Thyroid gland (tissue), 4 donors: ENCODE data around the gene RPGR. TPM values are rescaled to one million over a fixed set of nuclear protein-coding genes. Genes with fewer than 3 reads are reported as not detected.

ENCODE experiments used
- DNase-seq, 2 donors: peaks; one replicate each; pipeline ENCODE4 v3.0.0-alpha.2; 2019
- H3K27ac ChIP-seq, 3 donors: fragments of 200-600 bp; sonication (generic); 1 replicate in 2 of 3; 2 replicates in 1 of 3; pipeline ENCODE4 v1.5.1; 2016 to 2019; ENCODE audit warnings: mild to moderate bottlenecking in 1 of 3, moderate library complexity in 1 of 3
- H3K27me3 ChIP-seq: fragments of 200-600 bp; sonication (generic); one replicate; pipeline ENCODE4 v1.5.1; 2019
- H3K36me3 ChIP-seq, 2 donors: fragments of 200-600 bp; sonication (generic); one replicate each; pipeline ENCODE4 v1.5.1; 2016 to 2019
- H3K4me1 ChIP-seq, 2 donors: fragments of 200-600 bp; sonication (generic); one replicate each; pipeline ENCODE4 v1.5.1; 2017 to 2019
- H3K4me3 ChIP-seq, 3 donors: fragments of 200-600 bp; sonication (generic); replicated peaks in 1 of 3; 1 replicate in 2 of 3; 2 replicates in 1 of 3; pipeline ENCODE4 v1.5.1; 2016; ENCODE audit warnings: mild to moderate bottlenecking in 1 of 3
- H3K9me3 ChIP-seq: fragments of 200-600 bp; sonication (generic); one replicate; pipeline ENCODE4 v1.5.1; 2017
- POLR2A ChIP-seq, 2 donors: fragments of 450-650 bp; IDR thresholded peaks; one replicate each; pipeline ENCODE4 v1.6.1; 2017; ENCODE audit warnings: antibody characterized with exemption in 2 of 2, mild to moderate bottlenecking in 2 of 2, moderate library complexity in 1 of 2
- WGBS, 2 donors: methylation state at CpG; one replicate each; pipeline ENCODE4 v1.1.5; 2017; 5-methylcytosine and 5-hydroxymethylcytosine counted together
- intact Hi-C: fragments of 100-400 bp; cut with DNase I; formaldehyde crosslinking; loops from one replicate; pipeline ENCODE4 v1.15.1; 2023
- total RNA-seq, 4 donors: library from RNA; depleted of rRNA; stranded (reverse); fragments of >200 nt; gene quantifications; one replicate each; pipeline ENCODE4 v1.2.3, GENCODE V29; 2016
- TF ChIP-seq, protein P1 (sequence below), 6 experiments: fragments of 200-600 bp in 3 of 6; fragments of 450-650 bp in 3 of 6; sonication (generic) in 3 of 6; IDR thresholded peaks; one replicate each; pipeline ENCODE4 v1.5.1; 2016 to 2019; ENCODE audit warnings: antibody characterized with exemption in 6 of 6, mild to moderate bottlenecking in 2 of 6, inconsistent platforms in 1 of 6, moderate library complexity in 1 of 6

Gene RPGR, protein sequence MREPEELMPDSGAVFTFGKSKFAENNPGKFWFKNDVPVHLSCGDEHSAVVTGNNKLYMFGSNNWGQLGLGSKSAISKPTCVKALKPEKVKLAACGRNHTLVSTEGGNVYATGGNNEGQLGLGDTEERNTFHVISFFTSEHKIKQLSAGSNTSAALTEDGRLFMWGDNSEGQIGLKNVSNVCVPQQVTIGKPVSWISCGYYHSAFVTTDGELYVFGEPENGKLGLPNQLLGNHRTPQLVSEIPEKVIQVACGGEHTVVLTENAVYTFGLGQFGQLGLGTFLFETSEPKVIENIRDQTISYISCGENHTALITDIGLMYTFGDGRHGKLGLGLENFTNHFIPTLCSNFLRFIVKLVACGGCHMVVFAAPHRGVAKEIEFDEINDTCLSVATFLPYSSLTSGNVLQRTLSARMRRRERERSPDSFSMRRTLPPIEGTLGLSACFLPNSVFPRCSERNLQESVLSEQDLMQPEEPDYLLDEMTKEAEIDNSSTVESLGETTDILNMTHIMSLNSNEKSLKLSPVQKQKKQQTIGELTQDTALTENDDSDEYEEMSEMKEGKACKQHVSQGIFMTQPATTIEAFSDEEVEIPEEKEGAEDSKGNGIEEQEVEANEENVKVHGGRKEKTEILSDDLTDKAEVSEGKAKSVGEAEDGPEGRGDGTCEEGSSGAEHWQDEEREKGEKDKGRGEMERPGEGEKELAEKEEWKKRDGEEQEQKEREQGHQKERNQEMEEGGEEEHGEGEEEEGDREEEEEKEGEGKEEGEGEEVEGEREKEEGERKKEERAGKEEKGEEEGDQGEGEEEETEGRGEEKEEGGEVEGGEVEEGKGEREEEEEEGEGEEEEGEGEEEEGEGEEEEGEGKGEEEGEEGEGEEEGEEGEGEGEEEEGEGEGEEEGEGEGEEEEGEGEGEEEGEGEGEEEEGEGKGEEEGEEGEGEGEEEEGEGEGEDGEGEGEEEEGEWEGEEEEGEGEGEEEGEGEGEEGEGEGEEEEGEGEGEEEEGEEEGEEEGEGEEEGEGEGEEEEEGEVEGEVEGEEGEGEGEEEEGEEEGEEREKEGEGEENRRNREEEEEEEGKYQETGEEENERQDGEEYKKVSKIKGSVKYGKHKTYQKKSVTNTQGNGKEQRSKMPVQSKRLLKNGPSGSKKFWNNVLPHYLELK
- 10 to 100 TPM; 22.6 to 51.2 (median 35.4) TPM for total RNA-seq

DNA sequence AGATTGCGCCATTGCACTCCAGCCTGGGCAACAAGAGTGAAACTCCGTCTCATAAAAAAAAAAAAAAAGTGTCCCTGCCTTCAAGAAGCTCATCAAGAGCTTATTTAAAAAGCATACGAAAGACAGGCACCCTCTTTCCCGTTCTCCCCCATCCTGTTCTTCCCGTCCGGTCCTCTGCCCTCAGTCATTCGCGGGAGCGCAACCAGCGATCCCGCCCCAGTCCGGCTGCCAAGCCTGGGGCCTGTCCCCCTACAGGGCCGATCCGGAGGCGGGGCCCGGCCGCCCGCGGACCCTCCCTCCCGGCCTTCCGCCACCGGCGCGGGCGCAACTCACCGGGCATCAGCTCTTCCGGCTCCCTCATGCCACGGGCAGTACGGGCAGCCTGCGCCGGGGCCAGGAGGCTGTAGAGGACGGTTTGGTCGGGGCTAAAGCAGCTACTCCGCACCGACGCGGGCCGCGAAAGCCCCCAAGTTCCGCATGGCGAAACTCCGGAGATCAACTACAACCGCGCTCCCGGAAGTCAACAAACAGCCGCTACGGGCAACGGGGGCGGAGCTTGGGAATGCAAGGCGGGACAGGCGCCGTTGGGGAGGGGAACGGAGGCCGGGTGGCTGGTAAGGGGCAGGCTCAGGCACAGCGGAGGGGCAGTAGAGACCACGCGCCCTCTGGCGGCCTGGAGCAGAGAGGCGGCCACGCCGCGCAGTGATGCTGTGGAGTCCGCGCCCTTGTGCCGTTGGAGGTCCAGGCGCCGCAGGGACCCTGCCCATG, at the start of gene RPGR:
Gene RPGR (minus strand): TSS at position 503 of the 768 bp plus-strand sequence. CDS start 142 bp downstream, at position 361.
- peak within 1 kb of the TSS; percentile 66 to 77 (median 75) for H3K27ac ChIP-seq
- WGBS, 2 donors: 1 to 3% methylated on average over 5 to 10 of the region's 67 CpGs
- peak within 1 kb of the TSS; percentile 21 to 47 (median 38) for H3K4me3 ChIP-seq
- no peaks in the 10 kb centered on the region for H3K9me3 ChIP-seq
- intact Hi-C loops: no loop called here
- no peaks in the 10 kb centered on the region for H3K27me3 ChIP-seq
- peak; percentile 91 to 93 for DNase-seq
- no peaks in the 10 kb centered on the region for H3K36me3 ChIP-seq
- H3K4me1 ChIP-seq: no peaks in the 10 kb centered on the region
- TF ChIP-seq POLR2A (IDR thresholded peaks at IDR 0.05): peak in 1 of 2 donors; percentile 55
- TF ChIP-seq, protein P1, sequence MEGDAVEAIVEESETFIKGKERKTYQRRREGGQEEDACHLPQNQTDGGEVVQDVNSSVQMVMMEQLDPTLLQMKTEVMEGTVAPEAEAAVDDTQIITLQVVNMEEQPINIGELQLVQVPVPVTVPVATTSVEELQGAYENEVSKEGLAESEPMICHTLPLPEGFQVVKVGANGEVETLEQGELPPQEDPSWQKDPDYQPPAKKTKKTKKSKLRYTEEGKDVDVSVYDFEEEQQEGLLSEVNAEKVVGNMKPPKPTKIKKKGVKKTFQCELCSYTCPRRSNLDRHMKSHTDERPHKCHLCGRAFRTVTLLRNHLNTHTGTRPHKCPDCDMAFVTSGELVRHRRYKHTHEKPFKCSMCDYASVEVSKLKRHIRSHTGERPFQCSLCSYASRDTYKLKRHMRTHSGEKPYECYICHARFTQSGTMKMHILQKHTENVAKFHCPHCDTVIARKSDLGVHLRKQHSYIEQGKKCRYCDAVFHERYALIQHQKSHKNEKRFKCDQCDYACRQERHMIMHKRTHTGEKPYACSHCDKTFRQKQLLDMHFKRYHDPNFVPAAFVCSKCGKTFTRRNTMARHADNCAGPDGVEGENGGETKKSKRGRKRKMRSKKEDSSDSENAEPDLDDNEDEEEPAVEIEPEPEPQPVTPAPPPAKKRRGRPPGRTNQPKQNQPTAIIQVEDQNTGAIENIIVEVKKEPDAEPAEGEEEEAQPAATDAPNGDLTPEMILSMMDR (IDR thresholded peaks at IDR 0.05): peak; percentile 41 to 86 (median 56)

DNA sequence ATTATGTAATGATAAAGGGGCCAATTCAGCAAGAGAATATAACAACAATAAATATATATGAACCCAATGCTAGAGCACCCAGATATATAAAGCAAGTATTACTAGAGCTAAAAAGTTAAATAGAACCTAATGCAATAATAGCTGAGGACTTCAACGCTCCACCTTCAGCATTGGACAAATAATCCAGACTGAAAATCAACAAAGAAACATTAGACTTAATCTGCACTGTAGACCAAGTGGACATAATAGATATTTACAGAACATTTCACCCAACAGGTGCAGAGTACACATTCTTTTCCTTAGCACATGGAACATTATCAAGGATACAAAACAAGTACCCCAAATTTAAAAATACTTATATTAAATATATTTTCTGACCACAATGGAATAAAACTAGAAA, 49.4 kb upstream of the RPGR start:
- TF ChIP-seq, protein P1 (IDR thresholded peaks at IDR 0.05): no peak
- TF ChIP-seq POLR2A (IDR thresholded peaks at IDR 0.05): no peak
- no peaks in the 10 kb centered on the region for H3K4me1 ChIP-seq
- 92 to 93% methylated on average over 1 of the region's 1 CpG for WGBS, 2 donors
- H3K27ac ChIP-seq: no peak overlapping the region
- no peaks in the 10 kb centered on the region for H3K9me3 ChIP-seq
- no peak overlapping the region for H3K4me3 ChIP-seq
- DNase-seq: no peak
- no peaks in the 10 kb centered on the region for H3K36me3 ChIP-seq
- intact Hi-C loops: no loop called here
- no peaks in the 10 kb centered on the region for H3K27me3 ChIP-seq

DNA sequence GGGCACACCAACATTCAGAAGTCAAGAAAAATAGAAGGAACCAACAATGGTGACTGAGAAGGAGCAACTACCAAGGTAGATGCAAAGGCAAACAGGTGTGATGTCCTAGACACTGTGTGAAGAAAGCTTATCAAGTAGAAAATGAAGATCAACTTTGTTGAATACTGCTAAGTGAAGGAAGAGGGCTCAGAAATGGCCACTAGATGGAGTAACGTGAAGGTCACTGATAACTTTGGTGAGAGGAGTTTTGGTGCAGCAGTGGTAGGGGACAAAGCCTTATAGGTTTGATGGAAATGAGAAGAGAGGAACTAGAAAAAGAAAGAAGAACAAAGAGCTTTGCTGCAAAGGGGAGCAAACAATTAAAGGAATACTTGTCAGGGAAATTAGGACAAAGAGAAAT, 48.6 kb upstream of the RPGR start:
- Histone ChIP-seq H3K36me3 (no peaks in the 10 kb centered on the region), H3K9me3 (no peaks in the 10 kb centered on the region), H3K4me3 (no peak overlapping the region), H3K4me1 (no peaks in the 10 kb centered on the region), H3K27me3 (no peaks in the 10 kb centered on the region), H3K27ac (no peak overlapping the region)
- intact Hi-C loops: no loop called here
- no peak for TF ChIP-seq POLR2A (IDR thresholded peaks at IDR 0.05)
- TF ChIP-seq, protein P1 (IDR thresholded peaks at IDR 0.05): peak in 2 of 6 experiments; percentile 16 to 36
- 17 to 38% methylated on average over 1 of the region's 1 CpG for WGBS, 2 donors
- DNase-seq: no peak

DNA sequence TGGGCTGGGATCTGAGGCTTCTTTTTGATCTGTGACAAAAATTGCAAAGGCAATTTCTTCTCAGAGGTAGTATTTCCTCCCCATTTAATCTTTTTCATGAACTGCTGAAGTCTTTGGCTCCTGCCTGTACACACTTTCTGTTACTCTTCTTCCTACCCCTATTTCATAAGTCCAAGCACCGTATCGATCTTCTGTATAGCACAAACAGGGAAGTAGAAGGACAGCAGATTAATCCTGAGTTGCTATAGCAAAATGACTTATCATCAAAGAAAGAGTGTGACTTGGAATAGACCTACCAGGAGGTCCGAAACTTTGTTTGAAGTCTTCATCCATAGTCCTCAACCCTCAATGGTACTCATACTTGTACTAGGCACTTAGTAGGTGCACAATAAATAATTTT, 47.1 kb upstream of the RPGR start:
- intact Hi-C loops: no loop called here
- WGBS, 2 donors: 89 to 100% methylated on average over 3 of the region's 3 CpGs

More for the DNA sequence above, 47.1 kb upstream of the RPGR start:
- Histone ChIP-seq H3K27ac (no peak overlapping the region), H3K27me3 (no peaks in the 10 kb centered on the region), H3K4me3 (no peak overlapping the region), H3K9me3 (no peaks in the 10 kb centered on the region), H3K4me1 (no peaks in the 10 kb centered on the region), H3K36me3 (no peaks in the 10 kb centered on the region)
- no peak for DNase-seq
- TF ChIP-seq, protein P1 (IDR thresholded peaks at IDR 0.05): no peak
- no peak for TF ChIP-seq POLR2A (IDR thresholded peaks at IDR 0.05)
